ENCODE data around the gene HSD17B7. TPM values are rescaled to one million over a fixed set of nuclear protein-coding genes. Genes with fewer than 3 reads are reported as not detected.

Gene HSD17B7
- total and polyA plus RNA-seq, 9 of the 15 experiments (the other 6 are each of a cell fraction or from before 2014, with no cell fraction given) = 12.7 to 48.7 (median 21.3) TPM

- TF ChIP-seq, protein P1, sequence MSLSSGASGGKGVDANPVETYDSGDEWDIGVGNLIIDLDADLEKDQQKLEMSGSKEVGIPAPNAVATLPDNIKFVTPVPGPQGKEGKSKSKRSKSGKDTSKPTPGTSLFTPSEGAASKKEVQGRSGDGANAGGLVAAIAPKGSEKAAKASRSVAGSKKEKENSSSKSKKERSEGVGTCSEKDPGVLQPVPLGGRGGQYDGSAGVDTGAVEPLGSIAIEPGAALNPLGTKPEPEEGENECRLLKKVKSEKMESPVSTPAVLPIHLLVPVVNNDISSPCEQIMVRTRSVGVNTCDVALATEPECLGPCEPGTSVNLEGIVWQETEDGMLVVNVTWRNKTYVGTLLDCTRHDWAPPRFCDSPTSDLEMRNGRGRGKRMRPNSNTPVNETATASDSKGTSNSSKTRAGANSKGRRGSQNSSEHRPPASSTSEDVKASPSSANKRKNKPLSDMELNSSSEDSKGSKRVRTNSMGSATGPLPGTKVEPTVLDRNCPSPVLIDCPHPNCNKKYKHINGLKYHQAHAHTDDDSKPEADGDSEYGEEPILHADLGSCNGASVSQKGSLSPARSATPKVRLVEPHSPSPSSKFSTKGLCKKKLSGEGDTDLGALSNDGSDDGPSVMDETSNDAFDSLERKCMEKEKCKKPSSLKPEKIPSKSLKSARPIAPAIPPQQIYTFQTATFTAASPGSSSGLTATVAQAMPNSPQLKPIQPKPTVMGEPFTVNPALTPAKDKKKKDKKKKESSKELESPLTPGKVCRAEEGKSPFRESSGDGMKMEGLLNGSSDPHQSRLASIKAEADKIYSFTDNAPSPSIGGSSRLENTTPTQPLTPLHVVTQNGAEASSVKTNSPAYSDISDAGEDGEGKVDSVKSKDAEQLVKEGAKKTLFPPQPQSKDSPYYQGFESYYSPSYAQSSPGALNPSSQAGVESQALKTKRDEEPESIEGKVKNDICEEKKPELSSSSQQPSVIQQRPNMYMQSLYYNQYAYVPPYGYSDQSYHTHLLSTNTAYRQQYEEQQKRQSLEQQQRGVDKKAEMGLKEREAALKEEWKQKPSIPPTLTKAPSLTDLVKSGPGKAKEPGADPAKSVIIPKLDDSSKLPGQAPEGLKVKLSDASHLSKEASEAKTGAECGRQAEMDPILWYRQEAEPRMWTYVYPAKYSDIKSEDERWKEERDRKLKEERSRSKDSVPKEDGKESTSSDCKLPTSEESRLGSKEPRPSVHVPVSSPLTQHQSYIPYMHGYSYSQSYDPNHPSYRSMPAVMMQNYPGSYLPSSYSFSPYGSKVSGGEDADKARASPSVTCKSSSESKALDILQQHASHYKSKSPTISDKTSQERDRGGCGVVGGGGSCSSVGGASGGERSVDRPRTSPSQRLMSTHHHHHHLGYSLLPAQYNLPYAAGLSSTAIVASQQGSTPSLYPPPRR (CRISPR knock-in tag; IDR thresholded peaks at IDR 0.05; ENCODE audit: borderline replicate concordance) = no peak
- no peak for TF ChIP-seq ILF3 (IDR thresholded peaks at IDR 0.05; ENCODE audit: borderline replicate concordance)
- TF ChIP-seq PCBP2 (IDR thresholded peaks at IDR 0.05; ENCODE audit: low read depth, low read length, poor library complexity, severe bottlenecking) = no peak
- TF ChIP-seq SETDB1 (IDR thresholded peaks at IDR 0.05; ENCODE audit: low read length) = no peak
- no peak for TF ChIP-seq ZNF277 (CRISPR knock-in tag; IDR thresholded peaks at IDR 0.05; ENCODE audit: borderline replicate concordance)
- no peak for TF ChIP-seq ZNF3 (CRISPR knock-in tag; IDR thresholded peaks at IDR 0.05)
- TF ChIP-seq LARP7 (IDR thresholded peaks at IDR 0.05) = no peak
- TF ChIP-seq BRF2 (IDR thresholded peaks at IDR 0.05; ENCODE audit: borderline replicate concordance, insufficient read depth, insufficient read length) = no peak
- no peak for TF ChIP-seq ZBTB43 (CRISPR knock-in tag; IDR thresholded peaks at IDR 0.05)
- no peak for TF ChIP-seq E2F5 (CRISPR knock-in tag; IDR thresholded peaks at IDR 0.05)
These were observed 67.3 kb downstream of the HSD17B7 start (continued) for GRCh38 chr1:162857850-162858249.

Data from K562 (cell line).